SU-DHL-6 (cell line): Measurements from ENCODE around the gene SLC38A1.

Experiments
- H2AFZ ChIP-seq: fragments of 200-600 bp; sonication (generic); 2 replicates; pipeline ENCODE4 v1.6.1; 2014; ENCODE audit warnings: low read depth, mild to moderate bottlenecking, moderate library complexity, mixed read lengths, antibody characterized with exemption, low read length; ENCODE audit not compliant: severe bottlenecking
- H3F3A ChIP-seq: fragments of 200-600 bp; shearing (Covaris generic); 2 replicates; pipeline ENCODE4 v1.6.0; 2016; ENCODE audit warnings: antibody characterized with exemption, mild to moderate bottlenecking; ENCODE audit not compliant: insufficient read depth
- H3K27ac ChIP-seq: fragments of 200-600 bp; sonication (generic); 2 replicates; pipeline ENCODE4 v1.5.1; 2016; ENCODE audit warnings: low read depth, mild to moderate bottlenecking, low read length, moderate library complexity, mixed read lengths
- H3K27me3 ChIP-seq: fragments of 200-600 bp; sonication (generic), shearing (Covaris generic); 2 replicates; pipeline ENCODE4 v1.6.0; 2014; ENCODE audit warnings: mild to moderate bottlenecking, low read length
- H3K36me3 ChIP-seq: fragments of 200-600 bp; sonication (generic); 2 replicates; pipeline ENCODE4 v1.6.1; 2014; ENCODE audit warnings: mild to moderate bottlenecking, low read length, mixed read lengths
- H3K4me2 ChIP-seq: fragments of 300-600, 200-600 bp; shearing (Covaris generic), sonication (generic); 2 replicates; pipeline ENCODE4 v1.6.0; 2014; ENCODE audit warnings: low read length, low read depth, mild to moderate bottlenecking; ENCODE audit not compliant: poor library complexity, severe bottlenecking
- H3K4me3 ChIP-seq: fragments of 200-600 bp; sonication (generic); 2 replicates; pipeline ENCODE4 v1.5.1; 2014; ENCODE audit warnings: antibody characterized with exemption, low read length, mild to moderate bottlenecking, mixed read lengths; ENCODE audit not compliant: insufficient read depth, poor library complexity, severe bottlenecking
- H3K79me2 ChIP-seq: fragments of 200-600 bp; sonication (generic); 2 replicates; pipeline ENCODE4 v1.6.1; 2014; ENCODE audit warnings: mild to moderate bottlenecking, low read length, moderate library complexity; ENCODE audit not compliant: insufficient read depth
- H3K9ac ChIP-seq: fragments of 200-600 bp; sonication (generic); 2 replicates; pipeline ENCODE4 v1.7.0; 2014; ENCODE audit warnings: mild to moderate bottlenecking, low read length
- H3K9me2 ChIP-seq: fragments of 200-600 bp; sonication (generic); replicated peaks from 2 replicates; pipeline ENCODE4 v1.6.1; 2014; ENCODE audit warnings: low read length; ENCODE audit not compliant: insufficient read depth
- H3K9me3 ChIP-seq: fragments of 200-600 bp; sonication (generic); 2 replicates; pipeline ENCODE4 v1.6.1; 2014; ENCODE audit warnings: low read length, mixed read lengths; ENCODE audit not compliant: insufficient read depth
- H4K20me1 ChIP-seq: fragments of 200-600 bp; sonication (generic); 2 replicates; pipeline ENCODE4 v1.6.1; 2014; ENCODE audit warnings: low read depth, mild to moderate bottlenecking, antibody characterized with exemption, low read length, moderate library complexity, mixed read lengths
- CTCF ChIP-seq: fragments of 200-600 bp; sonication (generic); IDR thresholded peaks from one replicate; pipeline ENCODE4 v1.5.1; 2017; ENCODE audit warnings: antibody characterized with exemption, mild to moderate bottlenecking, low read length, moderate library complexity; ENCODE audit not compliant: insufficient read depth, poor library complexity, severe bottlenecking
- EZH2phosphoT487 ChIP-seq: fragments of 200-600 bp; sonication (generic), shearing (Covaris generic); conservative IDR thresholded peaks from 2 replicates; pipeline ENCODE4 v1.6.1; 2018; ENCODE audit warnings: mild to moderate bottlenecking, antibody characterized with exemption, low read length, moderate library complexity, mixed read lengths

Gene SLC38A1

GRCh38 chr12:46136249-46136648, 132.6 kb downstream of the SLC38A1 start:
- Histone ChIP-seq H3K27me3 (no peaks in the 10 kb centered on the region), H3K9me3 (no peaks in the 10 kb centered on the region), H3K9me2 (no peaks in the 10 kb centered on the region), H4K20me1 (no peaks in the 10 kb centered on the region), H3K4me2 (no peak overlapping the region), H3K27ac (no peak overlapping the region), H2AFZ (no peak overlapping the region), H3K36me3 (no peaks in the 10 kb centered on the region), H3K9ac (no peak overlapping the region), H3F3A (no peaks in the 10 kb centered on the region), H3K4me3 (no peak overlapping the region), H3K79me2 (no peaks in the 10 kb centered on the region)
- TF ChIP-seq EZH2phosphoT487 (no peak), CTCF (no peak)

GRCh38 chr12:46135750-46136149, 133.1 kb downstream of the SLC38A1 start:
- no peaks in the 10 kb centered on the region for H3K36me3 ChIP-seq
- H3F3A ChIP-seq = no peaks in the 10 kb centered on the region
- no peak overlapping the region for H3K4me3 ChIP-seq
- TF ChIP-seq EZH2phosphoT487 (no peak), CTCF (no peak)
- no peaks in the 10 kb centered on the region for H3K27me3 ChIP-seq
- no peak overlapping the region for H3K4me2 ChIP-seq
- no peaks in the 10 kb centered on the region for H3K9me2 ChIP-seq
- no peak overlapping the region for H2AFZ ChIP-seq
- no peaks in the 10 kb centered on the region for H3K79me2 ChIP-seq
- no peak overlapping the region for H3K27ac ChIP-seq
- no peaks in the 10 kb centered on the region for H4K20me1 ChIP-seq
- no peaks in the 10 kb centered on the region for H3K9me3 ChIP-seq
- H3K9ac ChIP-seq = no peak overlapping the region

- Histone ChIP-seq H3K4me2 (no peak overlapping the region), H3K9me3 (no peaks in the 10 kb centered on the region), H3K27ac (no peak overlapping the region), H3K4me3 (no peak overlapping the region), H3K9me2 (no peaks in the 10 kb centered on the region), H3F3A (no peaks in the 10 kb centered on the region), H3K79me2 (no peaks in the 10 kb centered on the region), H3K9ac (no peak overlapping the region), H3K27me3 (no peaks in the 10 kb centered on the region), H4K20me1 (no peaks in the 10 kb centered on the region), H2AFZ (no peak overlapping the region), H3K36me3 (no peaks in the 10 kb centered on the region)
- TF ChIP-seq CTCF = no peak
- TF ChIP-seq EZH2phosphoT487 = no peak
Measured at GRCh38 chr12:46134852-46135251, 134.0 kb downstream of the SLC38A1 start.
